Prostate gland (tissue), 2 donors: ENCODE data around the gene PPP5C. TPM values are rescaled to one million over a fixed set of nuclear protein-coding genes. Genes with fewer than 3 reads are reported as not detected.

Source experiments
- DNase-seq: peaks from one replicate; pipeline ENCODE4 v3.0.0-alpha.2; 2019; ENCODE audit warnings: low spot score
- H3K27ac ChIP-seq, 2 donors: fragments of 200-600 bp; sonication (generic); 2 replicates each; pipeline ENCODE4 v1.5.1; 2017 to 2019
- H3K27me3 ChIP-seq: fragments of 200-600 bp; sonication (generic); replicated peaks from 2 replicates; pipeline ENCODE4 v1.5.1; 2019; ENCODE audit not compliant: insufficient read depth
- H3K36me3 ChIP-seq, 2 donors: fragments of 200-600 bp; sonication (generic); 1 replicate in 1 of 2; 2 replicates in 1 of 2; pipeline versions ENCODE4 v1.5.1 to v1.8.1; 2017 to 2019
- H3K4me1 ChIP-seq: fragments of 200-600 bp; sonication (generic); replicated peaks from 2 replicates; pipeline ENCODE4 v1.5.1; 2019
- H3K4me3 ChIP-seq, 2 donors: fragments of 200-600 bp; sonication (generic); 2 replicates each; pipeline ENCODE4 v1.5.1; 2017 to 2019
- H3K9me3 ChIP-seq: fragments of 200-600 bp; sonication (generic); 2 replicates; pipeline ENCODE4 v1.5.1; 2017
- POLR2A ChIP-seq: fragments of 450-650 bp; IDR thresholded peaks from one replicate; pipeline ENCODE4 v1.6.1; 2016; ENCODE audit warnings: antibody characterized with exemption, mild to moderate bottlenecking
- POLR2AphosphoS5 ChIP-seq: sonication (generic); formaldehyde crosslinking; IDR thresholded peaks from one replicate; pipeline ENCODE4 v1.6.1; 2017; ENCODE audit warnings: antibody characterized with exemption
- WGBS: methylation state at CpG from one replicate; pipeline ENCODE4 v1.1.5; 2018; 5-methylcytosine and 5-hydroxymethylcytosine counted together
- intact Hi-C: fragments of 100-400 bp; cut with DNase I; formaldehyde crosslinking; loops from one replicate; pipeline ENCODE4 v1.14.2; 2022
- total RNA-seq, 2 donors: library from RNA; depleted of rRNA; stranded (reverse); fragments of >200 nt; gene quantifications; one replicate each; pipeline ENCODE4 v1.1.0, GENCODE V29; 2016
- TF ChIP-seq, protein P1 (sequence below), 4 experiments: fragments of 200-600 bp in 2 of 4; fragments of 450-650 bp in 2 of 4; sonication (generic) in 2 of 4; IDR thresholded peaks; 1 replicate in 3 of 4; 2 replicates in 1 of 4; pipeline ENCODE4 v1.5.1; 2016 to 2019; ENCODE audit warnings: antibody characterized with exemption in 4 of 4, mild to moderate bottlenecking in 2 of 4, moderate library complexity in 2 of 4

PPP5C gene, protein sequence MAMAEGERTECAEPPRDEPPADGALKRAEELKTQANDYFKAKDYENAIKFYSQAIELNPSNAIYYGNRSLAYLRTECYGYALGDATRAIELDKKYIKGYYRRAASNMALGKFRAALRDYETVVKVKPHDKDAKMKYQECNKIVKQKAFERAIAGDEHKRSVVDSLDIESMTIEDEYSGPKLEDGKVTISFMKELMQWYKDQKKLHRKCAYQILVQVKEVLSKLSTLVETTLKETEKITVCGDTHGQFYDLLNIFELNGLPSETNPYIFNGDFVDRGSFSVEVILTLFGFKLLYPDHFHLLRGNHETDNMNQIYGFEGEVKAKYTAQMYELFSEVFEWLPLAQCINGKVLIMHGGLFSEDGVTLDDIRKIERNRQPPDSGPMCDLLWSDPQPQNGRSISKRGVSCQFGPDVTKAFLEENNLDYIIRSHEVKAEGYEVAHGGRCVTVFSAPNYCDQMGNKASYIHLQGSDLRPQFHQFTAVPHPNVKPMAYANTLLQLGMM
- total RNA-seq: 10 to 100 TPM; 81.4 to 84.3 TPM

DNA sequence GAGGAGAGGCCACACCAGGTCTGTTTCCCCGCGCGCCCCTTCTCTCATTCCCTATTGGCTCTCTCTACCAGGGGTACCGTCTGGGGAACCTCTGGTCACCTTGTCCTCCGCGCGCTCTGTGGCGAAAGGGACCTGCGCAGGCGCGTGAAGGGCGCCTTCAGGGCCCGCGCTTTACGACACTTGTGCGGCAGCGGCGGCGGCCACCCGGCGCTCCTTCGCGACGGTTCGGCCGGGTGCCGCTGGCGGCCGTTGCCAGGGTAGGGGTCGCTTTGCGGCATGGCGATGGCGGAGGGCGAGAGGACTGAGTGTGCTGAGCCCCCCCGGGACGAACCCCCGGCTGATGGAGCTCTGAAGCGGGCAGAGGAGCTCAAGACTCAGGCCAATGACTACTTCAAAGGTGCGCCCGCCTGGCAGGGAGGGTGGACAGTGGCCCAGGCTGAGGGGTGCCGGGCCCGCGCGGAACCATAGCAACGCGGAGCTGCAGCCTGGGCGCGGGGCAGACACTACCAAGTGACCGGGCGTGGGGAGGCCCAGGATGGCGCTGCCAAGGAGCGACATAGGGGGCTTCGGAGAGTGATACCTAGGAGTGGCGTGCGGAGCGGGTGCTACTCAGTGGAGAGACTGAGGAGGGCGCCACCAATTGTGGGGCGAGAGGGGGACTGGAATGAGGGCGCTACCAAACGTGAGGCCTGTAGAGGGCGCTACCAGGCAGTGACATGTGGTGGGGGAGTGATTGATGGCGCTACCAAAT, at the start of gene PPP5C:
TSS of gene PPP5C (plus strand) at position 267 of the 751 bp plus-strand sequence. CDS start at position 277, 10 bp downstream.
- peak within 1 kb of the TSS; percentile 56 to 82 for H3K4me3 ChIP-seq
- TF ChIP-seq POLR2A (peak; percentile 71), POLR2AphosphoS5 (peak; percentile 93)
- TF ChIP-seq, protein P1, sequence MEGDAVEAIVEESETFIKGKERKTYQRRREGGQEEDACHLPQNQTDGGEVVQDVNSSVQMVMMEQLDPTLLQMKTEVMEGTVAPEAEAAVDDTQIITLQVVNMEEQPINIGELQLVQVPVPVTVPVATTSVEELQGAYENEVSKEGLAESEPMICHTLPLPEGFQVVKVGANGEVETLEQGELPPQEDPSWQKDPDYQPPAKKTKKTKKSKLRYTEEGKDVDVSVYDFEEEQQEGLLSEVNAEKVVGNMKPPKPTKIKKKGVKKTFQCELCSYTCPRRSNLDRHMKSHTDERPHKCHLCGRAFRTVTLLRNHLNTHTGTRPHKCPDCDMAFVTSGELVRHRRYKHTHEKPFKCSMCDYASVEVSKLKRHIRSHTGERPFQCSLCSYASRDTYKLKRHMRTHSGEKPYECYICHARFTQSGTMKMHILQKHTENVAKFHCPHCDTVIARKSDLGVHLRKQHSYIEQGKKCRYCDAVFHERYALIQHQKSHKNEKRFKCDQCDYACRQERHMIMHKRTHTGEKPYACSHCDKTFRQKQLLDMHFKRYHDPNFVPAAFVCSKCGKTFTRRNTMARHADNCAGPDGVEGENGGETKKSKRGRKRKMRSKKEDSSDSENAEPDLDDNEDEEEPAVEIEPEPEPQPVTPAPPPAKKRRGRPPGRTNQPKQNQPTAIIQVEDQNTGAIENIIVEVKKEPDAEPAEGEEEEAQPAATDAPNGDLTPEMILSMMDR (IDR thresholded peaks at IDR 0.05): peak; percentile 59 to 88 (median 83)
- no peaks in the 10 kb centered on the region for H3K27me3 ChIP-seq
- peaks cover 9% of the 10 kb centered on the region for H3K4me1 ChIP-seq
- peak within 1 kb of the TSS; percentile 66 to 83 for H3K27ac ChIP-seq
- DNase-seq: peak; percentile 85
- under 1% methylated on average over 48 of the region's 62 CpGs for WGBS
- no peaks in the 10 kb centered on the region for H3K36me3 ChIP-seq
- H3K9me3 ChIP-seq: no peaks in the 10 kb centered on the region
- intact Hi-C loops: loop anchor here (5.0 kb wide), 1 partner anchor 65 kb away; no protein-coding TSS in a partner anchor

DNA sequence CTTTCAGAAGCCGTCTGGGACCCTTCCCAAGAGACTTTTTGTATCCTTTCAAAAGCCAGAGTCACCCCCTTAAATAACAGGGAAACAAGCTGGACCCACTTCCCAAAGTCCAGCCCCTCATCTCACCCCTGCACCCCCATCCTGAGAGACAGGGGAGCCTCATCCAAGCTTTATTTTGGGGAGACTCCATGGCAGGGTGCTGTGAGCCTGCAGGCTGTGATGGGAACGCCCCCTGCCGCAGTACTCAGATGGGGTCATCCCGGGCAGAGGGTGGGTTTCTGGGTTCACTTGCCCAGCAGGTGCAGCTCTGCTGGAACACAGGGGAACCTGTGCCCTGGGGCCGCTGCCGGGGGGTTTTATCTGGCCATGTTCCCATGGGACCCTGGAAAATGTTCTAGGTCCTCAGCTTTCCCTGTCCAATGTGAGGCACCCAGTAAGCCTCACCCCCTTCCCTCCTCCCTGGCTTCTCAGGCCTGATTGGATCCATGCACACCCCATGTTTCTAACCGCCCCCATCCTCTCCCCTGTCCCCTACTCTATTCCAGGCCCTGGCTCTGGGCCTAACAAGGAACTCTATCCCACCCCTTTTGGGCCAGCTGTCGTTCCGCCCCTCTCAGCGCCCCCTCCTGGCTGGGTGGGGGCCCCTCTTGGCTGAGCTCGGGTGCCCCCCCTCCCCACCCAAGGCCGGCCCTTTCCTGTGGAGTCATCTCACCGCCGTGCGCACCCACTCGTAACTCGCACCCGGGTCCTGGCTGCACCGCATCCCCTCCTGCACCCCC, 49.0 kb upstream of the PPP5C start:
- 25% methylated on average over 18 of the region's 19 CpGs for WGBS
- intact Hi-C loops: no loop called here
- DNase-seq: peak; percentile 36
- Histone ChIP-seq H3K27ac (peak overlapping the region; percentile 91 to 95), H3K4me3 (peak overlapping the region; percentile 25 to 34), H3K27me3 (no peaks in the 10 kb centered on the region), H3K9me3 (no peaks in the 10 kb centered on the region), H3K36me3 (no peaks in the 10 kb centered on the region), H3K4me1 (peaks cover 20% of the 10 kb centered on the region)
- TF ChIP-seq POLR2AphosphoS5: peak; percentile 16
- TF ChIP-seq, protein P1 (IDR thresholded peaks at IDR 0.05): peak in 1 of 4 experiments; percentile 30
- no peak for TF ChIP-seq POLR2A

DNA sequence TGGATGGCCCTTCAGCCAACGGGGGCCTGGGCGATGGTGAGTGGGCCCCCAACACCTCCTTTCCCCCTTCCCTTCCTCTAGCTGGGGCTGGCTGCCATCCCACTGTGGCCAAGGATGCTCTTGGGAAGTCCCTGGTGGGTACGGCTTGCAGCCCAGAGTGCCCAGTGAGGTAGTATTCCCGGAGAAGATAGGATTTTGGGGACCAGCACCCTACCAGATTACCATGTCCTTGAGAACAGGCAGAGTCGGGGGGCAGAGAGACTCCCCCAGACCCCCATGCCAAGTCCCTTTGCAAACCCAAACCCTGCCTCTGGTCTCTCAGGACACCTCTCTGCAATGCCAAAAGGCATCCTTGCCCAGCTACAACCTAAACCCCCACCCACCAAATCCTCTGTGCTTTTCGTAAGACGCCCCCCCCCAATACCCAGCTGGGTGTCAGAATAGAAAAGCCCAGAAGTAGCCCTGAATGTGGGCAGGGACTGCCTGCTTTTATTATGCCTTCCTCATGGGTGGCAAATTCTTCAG, 48.3 kb upstream of the PPP5C start:
- Histone ChIP-seq H3K9me3 (no peaks in the 10 kb centered on the region), H3K27me3 (no peaks in the 10 kb centered on the region), H3K36me3 (no peaks in the 10 kb centered on the region), H3K4me3 (peak overlapping the region; percentile 25 to 34), H3K27ac (peak overlapping the region; percentile 91 to 95), H3K4me1 (peaks cover 20% of the 10 kb centered on the region)
- TF ChIP-seq, protein P1 (IDR thresholded peaks at IDR 0.05): peak in 1 of 4 experiments; percentile 5
- TF ChIP-seq POLR2AphosphoS5: no peak
- TF ChIP-seq POLR2A: no peak
- no peak for DNase-seq
- intact Hi-C loops: no loop called here
- 19% methylated on average over 7 of the region's 7 CpGs for whole genome bisulfite sequencing

DNA sequence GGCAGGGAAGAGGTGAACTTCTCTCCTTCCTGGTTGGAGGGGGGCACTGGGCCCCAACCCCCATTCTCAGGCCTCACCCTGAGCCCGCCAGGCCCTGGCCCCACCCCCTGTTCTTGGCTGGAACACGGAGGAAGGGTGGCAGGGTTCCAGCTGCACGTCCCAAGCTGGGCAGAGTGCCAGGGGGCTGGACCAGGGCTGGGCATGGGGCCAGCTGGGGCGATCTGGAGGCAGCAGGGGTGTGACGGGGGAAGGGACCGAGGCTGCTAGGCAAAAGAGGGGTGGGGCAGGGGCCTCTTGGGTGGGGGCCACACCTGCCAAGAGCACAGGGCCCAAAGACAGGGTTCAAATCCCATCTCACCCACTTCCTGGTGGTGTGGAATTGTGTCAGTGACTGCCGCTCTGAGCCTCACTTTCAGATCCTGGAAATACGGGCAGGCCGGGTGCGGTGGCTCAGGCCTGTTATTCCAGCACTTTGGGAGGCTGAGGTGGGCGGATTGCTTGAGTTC, 47.8 kb upstream of the PPP5C start:
- intact Hi-C loops: no loop called here
- H3K4me1 ChIP-seq: peaks cover 20% of the 10 kb centered on the region
- peak overlapping the region; percentile 91 to 95 for H3K27ac ChIP-seq
- peak overlapping the region; percentile 25 to 34 for H3K4me3 ChIP-seq
- DNase-seq: peak; percentile 96
- TF ChIP-seq POLR2AphosphoS5 (peak; percentile 99), POLR2A (peak; percentile 37)
- TF ChIP-seq, protein P1 (IDR thresholded peaks at IDR 0.05): peak in 1 of 4 experiments; percentile 1
- no peaks in the 10 kb centered on the region for H3K27me3 ChIP-seq
- no peaks in the 10 kb centered on the region for H3K9me3 ChIP-seq
- WGBS: under 1% methylated on average over 11 of the region's 11 CpGs
- H3K36me3 ChIP-seq: no peaks in the 10 kb centered on the region
